GM19240 (cell line): ENCODE results near the gene MCM10.
"Not testable (repeated sequence)": the region's sequence is repeated elsewhere in the genome, so short reads cannot be mapped to it uniquely, and the experiment has no call there.

ENCODE experiments used
- DNase-seq: peaks from one replicate; pipeline ENCODE4 v3.0.0; 2011; ENCODE audit warnings: low spot score; ENCODE audit not compliant: insufficient read length

The MCM10 gene

DNA sequence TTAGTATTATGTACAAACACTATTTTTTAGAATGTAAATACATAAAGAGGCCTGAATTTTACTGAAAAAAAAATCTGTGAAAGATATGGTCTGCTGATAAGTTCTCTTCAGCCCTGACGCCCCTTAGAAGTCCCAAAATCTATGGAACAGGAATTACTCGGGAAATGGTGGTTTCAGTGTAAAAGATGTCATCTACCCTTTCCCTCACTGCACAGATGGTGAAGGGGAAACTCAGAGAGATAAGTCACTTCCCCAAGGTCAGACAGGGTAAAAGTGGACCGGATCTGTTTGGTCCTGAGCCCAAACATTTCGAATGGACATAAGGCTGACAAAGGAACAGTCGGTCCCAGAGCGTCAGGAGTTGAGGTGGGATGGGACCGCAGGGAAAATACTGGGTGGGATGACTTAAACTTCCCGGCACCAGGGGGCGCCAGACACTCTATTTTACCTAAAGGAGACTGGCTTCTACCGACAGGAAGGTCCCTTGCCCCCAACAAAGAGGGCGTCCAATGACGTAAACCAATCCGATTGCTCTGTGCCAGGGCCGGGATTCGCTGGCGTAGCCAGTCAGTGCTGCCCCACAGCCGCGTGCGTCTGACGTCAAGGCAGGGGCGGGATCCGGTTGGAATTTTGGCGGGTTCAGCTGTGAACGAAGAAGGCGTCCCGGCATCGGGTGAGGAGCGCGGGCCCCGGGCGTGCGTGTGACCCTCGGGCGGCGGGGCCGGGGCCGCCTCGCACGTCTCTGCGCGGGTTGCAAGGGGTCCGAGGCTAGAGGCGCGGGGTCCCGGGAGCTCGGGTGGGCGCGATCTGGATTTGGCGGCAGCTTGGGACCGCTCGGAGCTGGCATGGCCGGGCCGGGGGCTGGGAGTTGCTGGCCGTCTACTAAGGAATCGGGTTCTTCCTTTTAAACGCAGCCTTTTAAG is at the start of gene MCM10:
Gene MCM10, plus strand, starts transcription at position 625 of the 923 bp plus-strand sequence. CDS start 2,645 bp downstream, outside the sequence.
- peak; percentile 99 for DNase-seq

GRCh38 chr10:13113544-13113943 is 47.8 kb upstream of the MCM10 start:
- DNase-seq: no peak

DNA sequence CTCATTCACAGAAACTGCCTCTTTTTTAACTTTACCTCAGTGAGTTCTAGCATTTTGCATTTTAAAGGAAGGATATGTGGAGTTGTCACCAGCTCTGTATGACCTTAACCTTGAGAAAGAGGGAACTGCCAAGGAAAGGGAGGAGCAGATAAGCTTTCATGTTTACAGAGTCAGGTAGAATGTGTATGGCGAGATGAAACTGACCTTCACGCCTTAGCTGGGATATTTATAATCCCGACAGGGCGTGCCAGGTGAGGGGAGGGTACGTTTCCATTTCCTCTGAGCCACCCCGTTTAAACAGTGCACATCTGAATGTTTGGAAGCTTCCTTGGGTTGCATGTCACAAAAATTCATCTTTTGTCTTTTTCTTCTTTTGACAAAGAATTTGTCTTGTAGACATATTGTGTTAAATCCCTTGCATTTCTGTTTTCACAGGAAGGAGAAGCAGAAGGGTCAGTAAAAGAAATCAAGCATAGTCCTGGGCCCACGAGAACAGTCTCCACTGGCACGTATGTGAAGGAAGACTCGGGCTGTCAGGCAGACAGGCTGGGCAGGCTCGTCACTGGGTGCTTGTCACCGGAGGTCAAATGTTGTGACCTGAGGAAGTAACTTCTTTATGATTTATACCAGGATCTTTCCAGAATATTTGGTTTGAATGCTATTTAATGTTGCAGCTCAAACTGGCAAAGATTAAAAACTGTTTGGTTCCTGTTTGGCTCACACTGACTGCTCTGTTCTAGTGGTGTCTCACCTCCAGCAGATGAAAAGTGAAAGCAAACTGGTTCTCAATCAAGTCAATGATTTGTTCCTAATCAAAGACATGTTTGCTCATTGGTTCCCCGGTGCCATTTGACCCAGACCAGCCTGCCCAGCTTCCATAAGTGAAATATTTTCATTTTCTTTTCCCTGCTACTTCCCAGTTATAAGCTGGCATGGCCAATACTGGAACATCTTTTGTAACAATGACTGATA is 45.2 kb upstream of the MCM10 start:
- no peak for DNase-seq

DNA sequence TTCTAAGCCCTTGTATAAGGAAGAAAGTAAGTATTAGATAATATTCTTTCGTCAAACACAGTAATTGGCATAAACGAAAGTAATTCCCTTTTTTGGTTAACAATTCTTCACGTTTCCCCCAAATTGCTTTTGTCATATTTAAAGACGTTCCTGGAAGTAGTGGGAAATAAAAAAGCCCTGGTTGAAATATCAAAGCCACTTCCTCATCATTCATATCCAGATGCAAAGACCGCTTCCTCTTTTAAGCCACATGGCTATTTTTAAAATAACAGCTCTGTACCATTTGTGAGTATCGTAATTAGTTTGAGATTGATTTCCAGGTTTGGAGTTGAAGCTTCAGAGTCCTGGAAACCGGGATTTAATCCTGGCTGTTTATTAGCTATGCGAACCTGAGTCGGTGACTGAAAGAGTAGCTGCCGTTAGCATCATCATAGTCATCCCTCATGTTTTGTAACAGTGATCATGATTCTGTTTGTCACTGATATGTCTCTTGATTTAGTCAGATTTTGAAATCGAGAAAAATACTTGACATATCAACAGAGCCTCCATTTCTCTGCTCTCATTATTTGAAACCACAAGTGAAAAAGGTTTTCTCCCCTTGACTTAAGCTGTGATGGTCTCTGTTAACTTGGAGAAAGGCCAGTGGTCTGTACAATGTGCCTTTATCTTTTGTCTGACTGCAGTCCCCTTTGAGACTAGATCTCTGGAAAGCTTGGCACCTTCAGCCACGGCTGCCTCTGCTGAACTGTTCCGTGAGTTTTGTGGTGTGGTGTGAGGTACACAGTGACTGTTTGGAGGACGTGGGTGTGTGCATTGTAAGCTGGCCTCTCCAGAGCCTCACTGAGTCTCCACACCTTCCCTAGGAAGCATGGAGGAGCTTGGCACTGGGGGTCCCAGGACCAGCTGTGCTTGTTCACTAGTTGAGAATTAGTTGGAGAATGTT is 43.2 kb upstream of the MCM10 start:
- no peak for DNase-seq

- no peak for DNase-seq
Observed at GRCh38 chr10:13118784-13119410, 42.5 kb upstream of the MCM10 start.

- no peak for DNase-seq
Observed at GRCh38 chr10:13120786-13121499, 40.4 kb upstream of the MCM10 start.

DNA sequence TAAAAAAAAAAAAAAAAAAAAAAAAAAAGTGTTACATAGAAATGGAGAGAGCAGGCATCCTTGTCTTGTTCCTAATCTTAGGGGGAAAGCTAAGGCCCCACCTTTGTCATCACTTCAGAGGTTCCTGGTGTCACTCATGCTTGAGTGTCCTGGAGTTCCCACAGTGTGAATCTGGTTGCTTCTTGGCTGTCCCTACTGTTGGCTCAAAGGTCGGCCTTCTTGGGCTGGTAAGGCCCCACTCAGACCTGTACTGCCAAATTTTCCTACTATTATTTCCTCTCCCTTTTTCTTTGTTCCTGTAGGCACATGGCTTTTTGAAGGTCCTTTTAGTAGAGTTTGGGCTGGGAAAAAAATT is 39.9 kb upstream of the MCM10 start:
- no peak for DNase-seq

DNA sequence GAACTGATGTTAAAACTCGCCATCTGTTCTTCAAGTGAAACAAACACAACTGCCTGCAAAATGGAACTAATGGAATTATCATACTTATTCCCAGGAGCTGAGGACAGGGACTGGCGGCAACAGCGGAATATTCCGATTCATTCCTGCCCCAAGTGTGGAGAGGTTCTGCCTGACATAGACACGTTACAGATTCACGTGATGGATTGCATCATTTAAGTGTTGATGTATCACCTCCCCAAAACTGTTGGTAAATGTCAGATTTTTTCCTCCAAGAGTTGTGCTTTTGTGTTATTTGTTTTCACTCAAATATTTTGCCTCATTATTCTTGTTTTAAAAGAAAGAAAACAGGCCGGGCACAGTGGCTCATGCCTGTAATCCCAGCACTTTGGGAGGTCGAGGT is 24.7 kb upstream of the MCM10 start:
- no peak for DNase-seq

DNA sequence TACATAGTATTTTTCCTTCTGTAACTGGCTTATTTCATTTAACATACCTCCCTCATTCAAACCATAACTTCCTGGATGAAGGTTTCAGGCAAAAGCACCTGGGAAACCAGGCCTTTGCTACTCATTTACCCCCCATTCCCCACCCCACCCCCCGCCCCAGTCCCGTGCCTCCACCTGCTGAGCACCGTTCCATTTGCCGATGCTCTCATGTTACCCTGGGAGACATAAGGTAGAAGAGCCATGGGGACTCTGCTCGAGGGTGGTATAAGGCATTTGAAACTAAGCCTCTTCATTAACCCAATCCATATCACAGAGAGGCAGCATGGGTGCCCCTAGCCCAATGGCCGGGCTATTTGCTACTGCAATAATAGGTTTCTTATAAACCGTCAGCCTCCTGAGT is 22.2 kb upstream of the MCM10 start:
- DNase-seq: no peak

- no peak for DNase-seq
Observed at GRCh38 chr10:13139676-13140075, 21.7 kb upstream of the MCM10 start.

GRCh38 chr10:13140627-13141190 is 20.6 kb upstream of the MCM10 start:
- no peak for DNase-seq

- no peak for DNase-seq
Observed at GRCh38 chr10:13143766-13144165, 17.6 kb upstream of the MCM10 start.

DNA sequence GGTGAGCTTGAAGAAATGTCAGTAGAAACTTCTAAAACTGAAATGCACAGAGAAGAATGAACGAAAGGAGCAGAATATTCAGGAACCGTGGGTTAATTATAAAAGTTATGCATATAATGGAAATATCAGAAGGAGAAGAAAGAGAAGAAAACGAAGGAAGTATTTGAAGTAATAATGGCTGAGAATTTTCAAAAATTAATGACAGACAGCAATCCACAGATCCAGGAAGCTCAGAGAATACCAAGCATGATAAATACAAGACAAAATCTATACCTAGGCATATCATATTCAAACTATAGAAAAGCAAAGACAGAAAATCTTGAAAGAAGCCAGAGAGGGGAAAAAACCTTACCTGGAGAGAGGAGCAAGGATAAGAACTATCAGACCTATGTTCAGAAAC is 16.5 kb upstream of the MCM10 start:
- DNase-seq: no peak

- DNase-seq: no peak
Observed at GRCh38 chr10:13146379-13146778, 15.0 kb upstream of the MCM10 start.

- no peak for DNase-seq
Observed at GRCh38 chr10:13147161-13147560, 14.2 kb upstream of the MCM10 start.

- no peak for DNase-seq
Observed at GRCh38 chr10:13152296-13152695, 9.1 kb upstream of the MCM10 start.

DNA sequence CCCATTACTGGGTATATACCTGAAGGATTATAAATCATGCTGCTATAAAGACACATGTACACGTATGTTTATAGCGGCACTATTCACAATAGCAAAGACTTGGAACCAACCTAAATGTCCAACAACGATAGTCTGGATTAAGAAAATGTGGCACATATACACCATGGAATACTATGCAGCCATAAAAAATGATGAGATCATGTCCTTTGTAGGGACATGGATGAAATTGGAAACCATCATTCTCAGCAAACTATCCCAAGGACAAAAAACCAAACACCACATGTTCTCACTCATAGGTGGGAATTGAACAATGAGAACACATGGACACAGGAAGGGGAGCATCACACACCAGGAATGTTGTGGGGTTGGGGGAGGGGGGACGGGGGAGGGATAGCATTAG is 5.5 kb upstream of the MCM10 start:
- not testable (repeated sequence) for DNase-seq

DNA sequence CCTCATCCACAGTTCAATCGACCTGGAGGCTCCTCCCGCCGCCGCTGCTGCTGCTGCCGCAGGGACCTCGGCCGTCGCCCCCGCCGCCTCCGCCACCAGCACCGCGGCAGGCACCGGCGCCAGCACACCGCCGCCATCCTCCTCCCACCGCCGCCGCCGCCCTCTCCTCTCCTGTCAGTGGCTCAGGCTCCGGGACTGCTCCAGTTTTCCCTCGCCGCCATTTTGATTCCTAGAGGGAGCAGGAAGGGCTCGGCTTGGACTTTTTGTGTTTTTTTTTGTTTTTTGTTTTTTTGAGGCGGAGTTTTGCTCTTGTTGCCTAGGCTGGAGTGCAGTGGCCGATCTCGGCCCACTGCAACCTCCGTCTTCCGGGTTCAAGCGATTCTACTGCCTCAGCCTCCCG is 3.0 kb upstream of the MCM10 start:
- no peak for DNase-seq

DNA sequence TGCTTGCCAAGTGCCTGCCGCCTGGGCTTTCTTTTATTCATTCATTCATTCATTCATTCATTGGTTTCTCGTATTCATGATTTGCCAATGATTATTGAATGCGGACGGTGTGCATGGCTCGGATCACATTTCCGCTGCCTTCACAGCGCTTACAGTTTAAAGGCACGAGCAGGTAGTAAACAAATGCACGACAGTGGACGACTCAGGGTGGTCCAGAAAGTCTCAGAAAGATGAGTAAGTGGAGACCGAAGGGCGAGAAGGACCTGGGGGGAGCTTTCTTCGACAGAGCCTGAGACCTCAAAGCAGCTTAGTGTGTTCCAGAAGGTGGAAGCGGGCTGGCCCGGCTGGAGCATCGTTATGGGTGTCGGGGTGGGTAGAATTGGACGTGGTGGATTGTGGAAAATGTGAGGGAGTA is 506 bp downstream of the MCM10 start:
- DNase-seq: no peak

DNA sequence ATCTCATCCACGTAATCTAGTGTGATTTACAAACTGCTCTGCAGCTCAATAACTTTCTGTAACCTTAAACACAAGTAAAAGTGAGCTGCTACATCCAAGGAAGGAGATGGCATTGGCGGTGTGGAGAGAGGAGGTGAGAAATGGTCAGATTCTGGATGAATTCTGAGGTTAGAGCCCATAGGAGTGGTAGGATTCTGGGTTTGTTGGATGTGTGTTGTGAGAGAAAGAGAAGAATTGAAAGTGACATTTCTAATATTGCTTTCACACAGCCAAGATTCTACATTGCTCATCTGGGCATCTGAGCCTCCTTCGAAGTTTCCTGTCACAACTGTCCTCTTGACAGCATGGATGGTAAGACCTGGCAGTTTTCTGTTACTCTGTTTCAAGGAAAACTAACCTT is 2.5 kb downstream of the MCM10 start:
- no peak for DNase-seq
